Measurements from ENCODE around the gene PRR11. TPM values are rescaled to one million over a fixed set of nuclear protein-coding genes. Genes with fewer than 3 reads are reported as not detected.
A peak's percentile ranks its signal among the peaks of the same experiment; 100 is the strongest.
"Not testable (repeated sequence)": the region's sequence is repeated elsewhere in the genome, so short reads cannot be mapped to it uniquely, and the experiment has no call there.

PRR11 gene
- total RNA-seq, 2 donors from 2014 or later = 34.8 to 55.5 TPM

DNA sequence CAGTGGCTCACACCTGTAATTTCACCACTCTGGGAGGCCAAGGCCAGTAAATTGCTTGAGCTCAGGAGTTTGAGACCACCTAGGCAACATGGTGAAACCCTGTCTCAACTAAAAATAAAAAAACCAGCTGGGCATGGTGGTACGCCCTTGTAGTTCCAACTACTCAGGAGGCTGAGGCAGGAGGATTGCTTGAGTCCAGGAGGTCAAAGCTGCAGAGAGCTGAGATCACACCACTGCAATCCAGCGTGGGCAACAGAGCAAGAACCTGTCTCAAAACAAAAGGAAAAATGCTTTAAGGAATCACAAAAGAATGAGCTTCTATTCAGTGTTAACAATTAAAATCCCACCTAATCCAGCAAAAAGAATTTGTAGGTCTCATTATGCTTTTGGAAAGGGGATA is 5.9 kb downstream of the PRR11 start:
- no peaks in the 10 kb centered on the region for H3K36me3 Mint-ChIP-seq
- H3K9me3 Mint-ChIP-seq = no peaks in the 10 kb centered on the region
- ATAC-seq = no peak
- no peak overlapping the region for H3K27ac Mint-ChIP-seq
- no peak overlapping the region for H3K4me3 Mint-ChIP-seq
- DNase-seq (ENCODE audit: low spot score) = no peak
- no peaks in the 10 kb centered on the region for H3K27me3 Mint-ChIP-seq
- peaks cover 0 to 20% of the 10 kb centered on the region in 2 donors for H3K4me1 Mint-ChIP-seq (ENCODE audit: low read depth in 2 of 2)

DNA sequence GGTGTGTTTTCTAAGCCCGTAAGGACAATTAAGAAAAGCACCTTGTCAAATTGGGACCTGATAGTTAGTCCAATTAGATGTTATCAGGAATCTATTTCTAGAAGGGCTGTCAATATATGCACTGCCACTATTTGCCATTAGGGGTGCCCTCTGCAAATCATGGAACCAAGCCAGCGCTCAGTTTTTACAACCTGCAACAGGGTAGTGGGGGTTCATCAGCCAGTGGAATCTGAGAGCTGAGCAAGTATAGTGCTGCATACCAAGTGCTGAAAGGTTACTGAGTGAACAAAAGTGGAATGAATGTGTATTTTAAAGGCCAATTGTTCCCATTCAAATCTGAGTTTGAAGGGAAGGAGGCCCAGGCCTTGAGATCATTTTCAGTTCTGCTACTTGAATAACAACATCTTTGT is 10.4 kb downstream of the PRR11 start:
- Mint-ChIP-seq H3K9me3 (no peaks in the 10 kb centered on the region), H3K4me3 (no peak overlapping the region), H3K36me3 (no peaks in the 10 kb centered on the region), H3K4me1 (ENCODE audit: low read depth in 2 of 2) (peaks cover 0 to 4% of the 10 kb centered on the region in 2 donors), H3K27ac (no peak overlapping the region), H3K27me3 (no peaks in the 10 kb centered on the region)
- DNase-seq (ENCODE audit: low spot score) = no peak
- no peak for ATAC-seq

DNA sequence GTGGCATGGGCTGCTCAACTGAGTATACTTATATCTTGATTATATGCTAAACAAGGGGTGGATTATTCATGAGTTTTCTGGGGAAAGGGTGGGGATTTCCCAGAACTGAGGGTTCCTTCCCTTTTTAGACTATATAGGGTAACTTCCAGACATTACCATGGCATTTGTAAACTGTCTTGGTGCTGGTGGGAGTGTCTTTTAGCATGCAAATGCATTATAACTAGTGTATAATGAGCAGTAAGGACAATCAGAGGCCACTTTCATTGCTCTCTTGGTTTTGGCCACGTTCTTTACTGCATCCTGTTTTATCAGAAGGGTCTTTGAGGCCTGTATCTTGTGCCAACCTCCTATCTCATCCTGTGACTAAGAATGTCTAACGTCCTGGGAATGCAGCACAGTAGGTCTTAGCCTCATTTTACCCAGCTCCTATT is 12.0 kb downstream of the PRR11 start:
- Mint-ChIP-seq H3K9me3 (no peaks in the 10 kb centered on the region), H3K36me3 (no peaks in the 10 kb centered on the region), H3K4me3 (no peak overlapping the region), H3K27me3 (no peaks in the 10 kb centered on the region), H3K27ac (no peak overlapping the region), H3K4me1 (ENCODE audit: low read depth in 2 of 2) (peaks cover 0 to 4% of the 10 kb centered on the region in 2 donors)
- ATAC-seq (no peak), DNase-seq (ENCODE audit: low spot score) (no peak)

DNA sequence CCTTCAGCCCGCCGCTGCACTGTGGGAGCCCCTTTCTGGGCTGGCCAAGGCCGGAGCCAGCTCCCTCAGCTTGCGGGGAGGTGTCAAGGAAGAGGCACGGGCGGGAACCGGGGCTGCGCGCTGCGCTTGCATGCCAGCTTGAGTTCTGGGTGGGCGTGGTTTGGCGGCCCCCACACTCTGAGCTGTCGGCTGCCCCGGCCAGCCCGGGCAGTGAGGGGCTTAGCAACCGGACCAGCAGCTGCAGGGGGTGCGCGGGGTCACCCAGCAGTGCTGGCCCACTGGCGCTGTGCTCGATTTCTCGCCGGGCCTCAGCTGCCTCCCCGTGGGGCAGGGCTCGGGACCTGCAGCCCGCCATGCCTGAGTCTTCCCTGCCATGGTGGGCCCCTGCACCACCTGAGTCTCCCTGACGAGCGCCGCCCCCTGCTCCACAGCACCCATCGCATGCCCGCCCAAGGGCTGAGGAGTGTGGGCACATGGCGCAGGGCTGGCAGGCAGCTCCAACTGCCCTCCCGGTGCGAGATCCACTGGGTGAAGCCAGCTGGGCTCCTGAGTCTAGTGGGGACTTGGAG is 17.0 kb downstream of the PRR11 start:
- DNase-seq (ENCODE audit: low spot score) (no peak), ATAC-seq (peak in 1 of 2 donors; percentile 41)
- H3K9me3 Mint-ChIP-seq = no peaks in the 10 kb centered on the region
- H3K27ac Mint-ChIP-seq = no peak overlapping the region
- H3K4me3 Mint-ChIP-seq = no peak overlapping the region
- H3K4me1 Mint-ChIP-seq (ENCODE audit: low read depth in 2 of 2) = peaks cover 0 to 17% of the 10 kb centered on the region in 2 donors
- peaks cover 6% of the 10 kb centered on the region for H3K36me3 Mint-ChIP-seq
- no peaks in the 10 kb centered on the region for H3K27me3 Mint-ChIP-seq

DNA sequence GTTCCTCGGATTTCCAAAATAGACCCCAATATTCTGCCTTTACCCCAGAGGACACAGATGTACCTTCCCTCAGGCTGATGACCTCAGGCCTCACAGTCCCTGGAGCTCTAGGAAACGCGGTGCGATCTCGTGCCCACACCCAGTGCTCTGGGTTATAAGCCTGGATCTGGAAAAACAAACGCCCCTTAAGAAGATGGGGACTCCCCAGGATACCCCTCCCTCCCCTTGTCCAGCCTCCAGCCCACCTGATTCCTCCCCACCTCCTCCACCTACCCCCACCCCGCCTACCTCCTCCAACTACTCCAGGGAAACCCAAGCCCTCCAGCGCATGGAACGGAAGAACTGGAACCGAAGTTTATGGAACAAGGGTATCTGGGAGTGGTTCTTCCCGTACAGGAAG is 19.1 kb downstream of the PRR11 start:
- no peak overlapping the region for H3K27ac Mint-ChIP-seq
- H3K4me3 Mint-ChIP-seq = no peak overlapping the region
- ATAC-seq (no peak), DNase-seq (ENCODE audit: low spot score) (no peak)
- H3K36me3 Mint-ChIP-seq = peaks cover 6% of the 10 kb centered on the region
- peaks cover 0 to 13% of the 10 kb centered on the region in 2 donors for H3K4me1 Mint-ChIP-seq (ENCODE audit: low read depth in 2 of 2)
- no peaks in the 10 kb centered on the region for H3K27me3 Mint-ChIP-seq
- no peaks in the 10 kb centered on the region for H3K9me3 Mint-ChIP-seq

DNA sequence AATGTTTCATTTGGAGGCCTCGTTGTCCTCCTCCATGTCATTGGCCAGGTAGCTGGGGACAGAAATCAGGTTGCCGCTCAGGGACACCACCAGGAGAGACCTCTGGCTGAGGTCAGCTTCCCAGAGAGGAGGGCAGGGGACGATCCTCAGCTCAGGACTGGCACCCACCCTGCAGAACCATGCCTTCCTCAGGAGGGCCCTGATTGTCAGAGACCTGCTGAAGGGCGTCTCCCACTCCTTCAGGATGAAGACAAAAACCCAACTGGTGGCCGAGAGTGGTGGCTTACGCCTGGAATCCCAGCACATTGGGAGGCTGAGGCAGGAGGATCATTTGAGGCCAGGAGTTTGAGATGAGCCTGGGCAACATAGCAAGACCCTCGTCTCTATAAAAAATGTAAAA is 19.5 kb downstream of the PRR11 start:
- Mint-ChIP-seq H3K9me3 (no peaks in the 10 kb centered on the region), H3K27me3 (no peaks in the 10 kb centered on the region), H3K4me1 (ENCODE audit: low read depth in 2 of 2) (peaks cover 0 to 13% of the 10 kb centered on the region in 2 donors), H3K36me3 (peaks cover 6% of the 10 kb centered on the region), H3K27ac (no peak overlapping the region), H3K4me3 (no peak overlapping the region)
- no peak for ATAC-seq
- DNase-seq (ENCODE audit: low spot score) = no peak

DNA sequence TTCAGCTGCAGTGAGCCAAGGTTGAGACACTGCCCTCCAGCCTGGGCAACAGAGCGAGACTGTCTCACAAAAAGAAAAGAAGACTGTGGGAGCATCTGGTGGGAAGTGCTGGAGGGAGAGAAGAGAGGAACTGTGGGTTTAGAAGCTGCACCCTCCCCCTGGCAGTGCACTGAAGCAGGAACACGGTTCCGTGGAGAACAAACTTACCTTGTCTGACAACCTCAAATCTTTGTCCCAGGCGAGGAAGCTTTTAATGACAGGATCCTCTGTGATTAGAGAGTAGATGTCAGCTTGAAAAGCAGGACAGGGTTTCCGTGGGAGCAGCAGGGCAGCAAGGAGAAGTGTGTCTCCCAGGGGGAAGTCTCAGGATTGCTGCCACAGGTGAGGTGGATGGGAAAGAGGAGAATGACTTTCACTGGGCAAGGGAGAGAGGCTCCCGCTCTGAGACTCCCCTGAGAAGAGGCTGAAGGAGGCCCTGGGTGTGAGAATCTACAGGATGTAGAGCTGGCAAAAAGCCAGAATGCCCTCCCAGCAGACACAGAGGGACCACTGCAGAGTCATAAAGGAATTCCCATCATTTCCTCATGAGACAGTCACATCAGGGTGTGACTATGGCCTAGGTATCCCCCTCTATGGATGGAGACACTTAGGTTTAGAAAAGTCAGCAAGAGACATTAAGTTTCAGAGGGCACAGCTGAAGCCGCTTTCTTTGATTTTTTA is 22.9 kb downstream of the PRR11 start:
- ATAC-seq (no peak), DNase-seq (ENCODE audit: low spot score) (no peak)
- Mint-ChIP-seq H3K27ac (no peak overlapping the region), H3K36me3 (peaks cover 6% of the 10 kb centered on the region), H3K9me3 (no peaks in the 10 kb centered on the region), H3K4me1 (ENCODE audit: low read depth in 2 of 2) (peaks cover 0 to 13% of the 10 kb centered on the region in 2 donors), H3K4me3 (no peak overlapping the region), H3K27me3 (no peaks in the 10 kb centered on the region)

DNA sequence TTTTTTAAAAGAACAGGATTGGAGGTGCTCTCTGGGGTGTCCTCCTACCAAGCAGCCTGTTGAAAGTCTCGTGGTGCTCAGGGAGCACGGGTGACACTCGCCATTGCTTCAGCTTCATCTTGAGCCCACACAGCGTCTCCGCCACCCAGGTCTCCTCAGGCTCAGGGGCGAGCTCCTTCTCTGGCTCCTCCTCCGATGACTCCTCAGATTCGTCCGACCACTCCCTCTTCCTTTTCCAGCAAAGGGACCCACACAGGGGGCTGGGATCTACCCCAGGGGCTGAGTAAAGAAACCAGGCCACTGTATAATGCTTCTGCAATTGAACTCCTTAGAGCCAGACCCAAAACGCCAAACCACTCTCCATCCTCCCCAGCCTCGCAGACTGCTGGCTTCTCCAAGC is 24.1 kb downstream of the PRR11 start:
- H3K27ac Mint-ChIP-seq; DNase-seq (ENCODE audit: low spot score); H3K4me3 Mint-ChIP-seq; H3K27me3 Mint-ChIP-seq; H3K4me1 Mint-ChIP-seq (ENCODE audit: low read depth in 2 of 2); ATAC-seq; H3K36me3 Mint-ChIP-seq; H3K9me3 Mint-ChIP-seq: not testable (repeated sequence)

DNA sequence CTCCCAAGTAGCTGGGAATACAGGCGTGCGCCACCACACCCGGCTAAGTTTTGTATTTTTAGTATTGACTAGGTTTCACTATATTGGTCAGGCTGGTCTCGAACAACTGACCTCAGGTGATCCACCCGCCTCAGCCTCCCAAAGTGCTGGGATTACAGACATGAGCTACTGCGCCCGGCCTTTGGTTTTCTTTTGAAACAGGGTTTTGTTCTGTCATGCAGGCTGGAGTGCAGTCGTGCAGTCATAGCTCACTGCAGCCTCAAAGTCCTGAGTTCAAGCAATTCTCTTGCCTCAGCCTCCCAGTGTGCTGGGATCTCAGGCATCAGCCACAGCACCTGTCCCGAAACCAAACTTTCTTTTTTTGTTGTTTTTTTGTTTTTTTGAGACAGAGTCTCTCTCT is 25.1 kb downstream of the PRR11 start:
- no peaks in the 10 kb centered on the region for H3K36me3 Mint-ChIP-seq
- no peaks in the 10 kb centered on the region for H3K9me3 Mint-ChIP-seq
- no peaks in the 10 kb centered on the region for H3K27me3 Mint-ChIP-seq
- H3K4me1 Mint-ChIP-seq (ENCODE audit: low read depth in 2 of 2) = peaks cover 0 to 8% of the 10 kb centered on the region in 2 donors
- H3K27ac Mint-ChIP-seq = no peak overlapping the region
- DNase-seq (ENCODE audit: low spot score) = no peak
- ATAC-seq = no peak
- no peak overlapping the region for H3K4me3 Mint-ChIP-seq

DNA sequence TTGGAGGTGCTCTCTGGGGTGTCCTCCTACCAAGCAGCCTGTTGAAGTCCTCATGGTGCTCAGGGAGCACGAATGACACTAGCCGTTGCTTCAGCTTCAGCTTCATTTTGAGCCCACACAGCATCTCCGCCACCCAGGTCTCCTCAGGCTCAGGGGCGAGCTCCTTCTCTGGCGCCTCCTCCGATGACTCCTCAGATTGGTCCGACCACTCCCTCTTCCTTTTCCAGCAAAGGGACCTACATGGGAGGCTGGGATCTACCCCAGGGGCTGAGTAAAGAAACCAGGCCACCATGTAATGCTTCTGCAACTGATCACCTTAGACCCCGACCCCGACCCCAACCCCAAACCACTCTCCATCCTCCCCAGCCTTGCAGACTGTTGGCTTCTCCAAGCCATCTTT is 25.9 kb downstream of the PRR11 start:
- Mint-ChIP-seq H3K4me3 (no peak overlapping the region), H3K27me3 (no peaks in the 10 kb centered on the region), H3K27ac (no peak overlapping the region), H3K9me3 (no peaks in the 10 kb centered on the region), H3K36me3 (no peaks in the 10 kb centered on the region), H3K4me1 (ENCODE audit: low read depth in 2 of 2) (peaks cover 0 to 2% of the 10 kb centered on the region in 2 donors)
- DNase-seq (ENCODE audit: low spot score) = no peak
- no peak for ATAC-seq

DNA sequence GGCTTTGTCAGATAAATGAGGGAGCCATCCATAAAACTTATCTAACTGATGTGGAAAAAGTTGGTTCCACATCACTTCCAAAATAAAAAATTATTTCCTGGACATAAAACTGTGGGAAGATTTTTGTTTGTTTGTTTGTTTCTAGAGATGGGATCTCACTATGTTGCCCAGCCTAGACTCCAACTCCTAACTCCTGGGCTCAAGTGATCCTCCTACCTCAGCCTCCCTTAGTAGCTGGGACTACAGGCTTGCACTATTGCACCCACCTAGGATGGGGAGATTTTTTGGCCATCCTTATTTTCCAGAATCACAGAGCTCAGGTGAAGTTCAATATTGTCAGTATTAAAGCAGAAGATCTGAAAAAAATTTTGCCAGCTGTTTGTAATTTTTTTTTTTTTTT is 30.5 kb downstream of the PRR11 start:
- H3K27ac Mint-ChIP-seq = no peak overlapping the region
- no peaks in the 10 kb centered on the region for H3K36me3 Mint-ChIP-seq
- H3K4me3 Mint-ChIP-seq = no peak overlapping the region
- H3K9me3 Mint-ChIP-seq = no peaks in the 10 kb centered on the region
- no peaks in the 10 kb centered on the region for H3K27me3 Mint-ChIP-seq
- no peaks in the 10 kb centered on the region for H3K4me1 Mint-ChIP-seq (ENCODE audit: low read depth in 2 of 2)
- ATAC-seq = no peak
- DNase-seq (ENCODE audit: low spot score) = no peak

DNA sequence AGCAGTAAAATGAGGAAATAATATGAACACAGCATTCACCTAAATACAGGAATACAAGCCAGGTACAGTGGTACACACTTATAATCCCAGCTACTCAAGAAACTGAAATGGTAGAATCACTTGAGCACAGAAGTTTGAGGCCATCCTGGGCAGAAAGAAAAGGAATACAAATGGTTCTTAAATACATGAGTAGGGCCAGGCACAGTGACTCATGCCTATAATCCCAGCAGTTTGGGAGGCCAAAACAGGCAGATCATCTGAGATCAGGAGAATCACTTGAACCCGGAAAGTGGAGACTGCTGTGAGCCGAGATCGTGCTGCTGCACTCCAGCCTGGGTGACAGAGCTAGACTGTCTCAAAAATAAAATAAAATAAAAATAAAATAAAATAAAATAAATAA is 31.3 kb downstream of the PRR11 start:
- DNase-seq (ENCODE audit: low spot score) = no peak
- no peaks in the 10 kb centered on the region for H3K27me3 Mint-ChIP-seq
- H3K4me3 Mint-ChIP-seq = no peak overlapping the region
- no peaks in the 10 kb centered on the region for H3K9me3 Mint-ChIP-seq
- no peak overlapping the region for H3K27ac Mint-ChIP-seq
- peaks cover 2% of the 10 kb centered on the region for H3K36me3 Mint-ChIP-seq
- no peaks in the 10 kb centered on the region for H3K4me1 Mint-ChIP-seq (ENCODE audit: low read depth in 2 of 2)
- ATAC-seq = no peak

DNA sequence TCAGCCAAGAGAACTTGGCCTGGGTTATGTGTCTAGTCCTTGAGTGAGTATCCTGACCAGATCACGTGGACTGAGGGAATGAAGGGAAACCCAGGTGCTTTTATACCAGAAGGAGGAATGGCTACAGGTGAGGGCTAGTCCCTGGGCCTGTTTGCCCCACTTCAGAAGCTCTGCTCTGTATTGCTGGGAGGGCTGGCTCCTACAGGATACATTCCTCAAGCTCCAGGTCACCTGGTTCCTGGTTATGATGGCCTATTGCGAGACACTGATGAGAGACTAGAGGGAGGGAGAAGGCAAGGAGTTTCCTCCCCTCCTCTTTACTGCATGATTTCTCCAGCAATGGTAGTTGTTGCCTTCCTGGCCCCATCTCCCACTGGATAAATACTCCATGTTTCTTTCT is 35.3 kb downstream of the PRR11 start:
- no peak for DNase-seq (ENCODE audit: low spot score)
- H3K27ac Mint-ChIP-seq = no peak overlapping the region

DNA sequence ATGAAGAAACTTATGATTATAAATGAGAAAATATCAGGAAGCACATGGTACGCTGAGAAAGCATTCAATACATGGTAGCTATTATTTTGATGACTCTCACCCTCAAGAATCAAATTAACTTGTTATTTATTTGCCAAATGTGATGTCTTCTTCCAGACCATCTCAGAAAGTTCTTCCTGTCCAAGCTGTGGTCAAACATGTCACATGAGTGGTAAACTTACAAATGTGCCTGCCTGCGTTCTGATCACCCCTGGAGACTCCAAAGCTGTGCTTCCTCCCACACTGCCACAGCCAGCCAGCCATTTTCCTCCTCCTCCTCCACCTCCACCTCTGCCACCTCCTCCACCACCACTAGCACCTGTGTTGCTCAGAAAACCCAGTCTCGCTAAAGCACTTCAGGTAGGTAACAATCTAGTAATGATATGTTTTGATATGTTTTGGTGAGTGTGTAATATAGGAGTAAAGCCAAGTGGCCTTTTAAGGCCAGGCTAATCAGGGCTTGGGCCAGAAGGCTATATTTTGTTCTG is 37.9 kb downstream of the PRR11 start:
- no peak for ATAC-seq
- no peaks in the 10 kb centered on the region for H3K4me1 Mint-ChIP-seq (ENCODE audit: low read depth in 2 of 2)
- no peaks in the 10 kb centered on the region for H3K27me3 Mint-ChIP-seq
- DNase-seq (ENCODE audit: low spot score) = no peak
- H3K9me3 Mint-ChIP-seq = no peaks in the 10 kb centered on the region
- no peak overlapping the region for H3K4me3 Mint-ChIP-seq
- no peak overlapping the region for H3K27ac Mint-ChIP-seq
- peaks cover 4% of the 10 kb centered on the region for H3K36me3 Mint-ChIP-seq

More for the DNA sequence above, 35.3 kb downstream of the PRR11 start:
- Mint-ChIP-seq H3K4me3 (no peak overlapping the region), H3K9me3 (no peaks in the 10 kb centered on the region), H3K27me3 (no peaks in the 10 kb centered on the region), H3K36me3 (peaks cover 4% of the 10 kb centered on the region), H3K4me1 (ENCODE audit: low read depth in 2 of 2) (no peaks in the 10 kb centered on the region)
- no peak for ATAC-seq
